NOMO-1 (cell line): ENCODE measurements around the gene TNFAIP2.

ENCODE experiments used
- DNase-seq, 2 experiments: peaks; one replicate each; lab custom pipeline; 2025; ENCODE audit not compliant: unreplicated experiment in 2 of 2; lab: John Stamatoyannopoulos, UW

Gene TNFAIP2

DNA sequence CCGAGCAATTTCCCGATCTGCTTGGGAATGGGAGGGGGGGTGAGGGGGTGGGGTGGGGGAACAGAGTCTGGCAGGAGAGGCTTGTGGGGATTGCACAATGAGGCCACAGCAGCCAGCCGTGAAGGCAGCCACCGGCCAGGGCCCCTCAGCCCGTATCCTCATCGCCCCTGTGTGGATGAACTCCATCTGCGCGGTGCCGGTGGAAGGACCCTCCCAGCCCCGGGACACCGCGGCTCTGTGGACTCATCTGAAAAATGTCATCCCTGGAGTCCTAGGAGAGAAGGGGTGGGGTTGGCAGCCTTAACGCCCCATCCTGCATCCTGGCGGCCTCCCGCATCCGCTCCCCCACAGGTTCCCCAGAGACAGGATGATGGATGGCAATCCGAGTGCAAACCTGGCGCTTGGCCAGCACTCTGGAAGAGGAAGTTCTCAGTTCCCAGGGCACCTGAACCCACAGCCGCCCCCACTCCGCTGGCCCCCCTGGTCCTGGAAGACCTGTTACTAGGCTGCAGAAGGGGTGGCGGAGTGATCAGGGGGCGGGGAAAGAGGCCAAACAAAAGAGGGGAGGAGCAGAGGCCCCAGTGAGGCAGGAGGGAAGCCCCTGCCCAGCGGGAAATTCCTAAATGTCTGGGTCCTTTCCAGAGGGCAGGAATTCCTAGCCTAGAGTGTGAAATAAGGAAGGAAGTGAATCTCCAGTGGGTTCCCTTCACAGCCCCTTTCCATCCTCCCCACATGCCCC lies 1.2 kb upstream of the TNFAIP2 start:
- peak; percentile 82 to 86 for DNase-seq

DNA sequence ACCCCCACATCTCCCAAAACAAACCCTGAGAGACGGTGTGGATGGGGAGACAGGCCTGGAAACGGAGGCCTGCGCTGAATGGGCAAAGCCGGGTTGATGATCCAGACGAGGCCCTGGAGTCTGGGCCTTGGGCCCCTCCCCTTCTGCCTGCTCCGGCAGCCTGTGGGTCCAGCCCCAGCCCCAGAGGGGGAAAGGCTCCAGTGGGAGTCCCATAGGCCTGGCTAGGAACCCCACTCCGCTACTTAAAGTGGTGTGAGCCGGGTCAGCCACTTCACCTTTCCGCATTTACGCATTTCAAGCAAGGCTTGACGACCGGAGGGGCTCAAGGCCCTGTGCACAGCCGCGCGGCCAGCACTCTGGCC lies 695 bp upstream of the TNFAIP2 start:
- DNase-seq, result peak; percentile 45 to 49

DNA sequence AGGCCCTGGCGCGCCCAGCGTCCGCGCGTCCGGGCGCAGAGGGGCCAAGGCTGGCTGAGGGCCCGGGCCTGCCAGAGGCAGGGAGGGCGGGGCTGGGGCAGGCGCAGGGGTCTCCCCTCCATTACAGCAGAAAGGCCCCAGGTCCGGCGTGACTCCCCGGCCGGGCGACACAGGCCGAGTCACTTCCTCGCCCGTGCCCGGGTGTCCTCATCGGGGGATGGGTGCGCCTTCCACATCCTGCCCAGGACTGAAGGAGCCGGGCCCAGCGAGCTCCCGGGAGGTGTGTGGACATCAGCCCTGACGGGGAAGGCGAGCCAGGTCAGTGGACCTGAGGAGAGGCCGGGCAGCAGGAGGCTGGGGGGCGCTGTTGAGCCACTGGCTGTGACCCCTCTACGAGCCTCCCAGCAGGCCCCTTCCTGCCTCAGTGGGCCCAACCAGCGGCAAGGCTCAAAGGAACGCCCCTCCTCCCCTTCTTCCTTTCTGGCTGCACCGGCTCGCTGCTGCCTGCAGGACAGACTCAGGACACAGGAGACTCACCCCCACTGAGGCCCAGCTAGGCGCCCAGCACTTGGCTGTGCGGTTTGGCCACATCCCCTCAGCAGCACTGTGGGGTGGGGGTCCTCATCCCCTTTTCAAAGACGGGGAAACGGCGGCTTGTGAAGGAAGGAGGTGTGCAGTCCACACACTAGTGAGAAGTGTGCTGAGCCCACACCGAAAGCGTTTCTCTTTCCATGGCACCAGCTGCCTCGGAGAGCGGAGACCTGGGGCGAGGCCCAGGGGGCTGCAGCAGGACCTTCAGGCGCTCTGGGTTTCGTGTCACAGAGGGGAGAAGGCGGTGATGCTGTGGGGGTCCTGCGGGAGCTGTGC lies 606 bp downstream of the TNFAIP2 start:
- DNase-seq, result no peak

DNA sequence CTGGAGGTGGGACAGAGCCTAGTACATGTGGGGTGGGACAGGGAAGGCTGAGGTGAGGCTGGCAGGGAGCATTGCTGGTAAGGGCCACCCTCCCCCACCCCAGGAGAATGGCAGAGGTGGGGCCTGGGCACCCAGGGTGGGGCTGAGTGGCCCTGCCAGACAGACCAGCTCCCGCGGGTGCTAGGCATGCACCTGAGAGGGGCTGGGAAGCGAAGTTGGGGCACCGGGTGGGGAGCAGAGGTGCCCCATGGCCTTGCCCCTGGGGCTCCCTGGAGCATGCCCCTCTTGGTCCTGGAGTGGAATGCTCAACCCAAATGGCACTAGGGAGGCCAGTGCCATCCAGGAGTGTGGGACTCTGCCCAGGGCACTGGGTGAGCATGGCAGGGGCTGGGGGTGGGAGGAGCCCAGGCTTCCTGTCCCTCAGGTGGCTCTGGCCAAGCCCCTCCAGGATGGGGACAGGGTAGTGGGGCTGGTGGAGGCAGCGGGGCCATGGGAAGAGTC lies 1.3 kb downstream of the TNFAIP2 start:
- no peak for DNase-seq

DNA sequence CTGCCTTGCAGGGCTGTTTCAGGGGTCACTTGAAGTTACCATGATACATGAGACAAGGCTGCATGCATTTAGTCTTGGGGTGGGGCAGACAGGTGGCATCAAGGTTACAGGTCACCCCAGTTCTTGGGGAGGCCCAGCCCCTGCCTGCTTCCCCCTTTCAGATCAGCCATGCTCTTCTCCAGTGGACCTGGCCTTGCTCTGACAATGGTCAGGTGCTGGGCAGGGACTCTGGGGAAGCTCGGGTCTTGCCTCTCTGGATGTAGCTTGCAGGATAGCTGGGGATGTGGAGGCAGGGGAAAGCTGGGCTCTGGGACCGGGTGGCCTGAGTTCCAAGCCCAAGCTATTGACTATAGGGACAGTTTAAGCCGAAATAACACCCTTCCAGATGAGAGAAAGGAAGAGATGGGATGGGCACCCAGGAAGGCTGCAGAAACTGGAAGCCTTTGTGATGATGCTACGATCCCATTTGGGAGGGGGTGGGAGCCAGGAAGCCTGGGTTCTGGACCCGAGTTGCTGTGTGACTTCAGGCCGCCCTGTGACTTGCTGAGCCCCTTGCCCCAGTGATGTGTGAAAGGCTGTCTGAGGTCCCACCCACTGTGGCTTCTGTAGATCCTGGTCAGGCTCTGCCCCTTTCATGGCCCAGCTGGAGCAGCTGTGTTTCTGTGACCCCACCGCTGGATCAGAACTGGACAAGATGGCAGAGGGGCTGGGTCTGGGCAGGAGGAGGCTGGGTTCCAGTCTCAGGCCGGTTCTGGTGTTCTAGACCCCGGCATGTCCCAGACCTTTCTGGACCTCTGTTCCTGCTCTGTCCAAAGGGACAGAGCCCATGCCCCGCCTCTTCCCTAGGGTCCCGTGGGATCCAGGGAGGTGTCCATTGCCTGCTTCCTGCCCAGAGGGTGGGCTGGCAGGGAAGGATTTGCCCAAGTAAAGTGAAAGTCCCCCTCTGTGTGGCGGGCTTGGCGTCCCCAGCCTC lies 2.1 kb downstream of the TNFAIP2 start:
- no peak for DNase-seq

- DNase-seq, result no peak
Measured at GRCh38 chr14:103126088-103126872, 3.0 kb downstream of the TNFAIP2 start.

- DNase-seq, result no peak
Measured at GRCh38 chr14:103126873-103127304, 3.6 kb downstream of the TNFAIP2 start.

- DNase-seq, result no peak
Measured at GRCh38 chr14:103127356-103127755, 4.1 kb downstream of the TNFAIP2 start.

GRCh38 chr14:103127861-103128598 lies 4.8 kb downstream of the TNFAIP2 start:
- DNase-seq, result no peak

DNA sequence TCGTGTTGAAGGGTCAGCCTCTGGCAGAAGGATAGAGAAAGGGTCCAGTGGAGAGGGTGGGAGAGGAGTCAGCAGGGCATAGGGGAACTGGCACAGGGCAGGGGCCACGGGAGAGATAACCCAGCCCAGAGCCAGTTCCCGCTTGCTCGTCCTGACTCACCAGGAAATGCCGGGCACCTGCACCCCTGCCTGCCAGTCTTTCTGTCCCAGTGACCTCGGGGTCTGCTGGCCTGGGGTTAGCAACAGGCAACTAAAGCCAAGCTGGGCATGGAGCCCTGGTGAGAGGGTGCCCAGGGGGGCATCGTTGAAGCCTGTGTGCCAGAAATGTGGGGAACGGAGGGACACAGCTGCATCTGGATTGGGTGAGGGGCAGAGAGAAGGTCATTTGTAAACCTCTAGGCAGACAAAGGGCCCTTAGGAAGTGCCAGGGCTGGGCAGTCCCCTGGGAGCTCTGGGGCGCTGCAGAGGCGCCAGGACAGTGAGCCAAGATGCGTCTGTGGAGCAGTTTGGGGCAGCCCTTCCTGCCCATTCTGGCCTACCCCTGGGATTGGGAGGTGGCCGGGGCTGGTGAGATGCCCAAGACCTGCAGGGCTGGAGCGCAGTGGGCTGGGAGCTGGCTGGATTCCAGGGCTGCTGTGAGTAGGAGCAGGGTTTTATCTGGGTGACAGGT lies 5.5 kb downstream of the TNFAIP2 start:
- DNase-seq, result no peak

GRCh38 chr14:103129301-103130016 lies 6.2 kb downstream of the TNFAIP2 start:
- no peak for DNase-seq

GRCh38 chr14:103130017-103130764 lies 6.9 kb downstream of the TNFAIP2 start:
- no peak for DNase-seq

DNA sequence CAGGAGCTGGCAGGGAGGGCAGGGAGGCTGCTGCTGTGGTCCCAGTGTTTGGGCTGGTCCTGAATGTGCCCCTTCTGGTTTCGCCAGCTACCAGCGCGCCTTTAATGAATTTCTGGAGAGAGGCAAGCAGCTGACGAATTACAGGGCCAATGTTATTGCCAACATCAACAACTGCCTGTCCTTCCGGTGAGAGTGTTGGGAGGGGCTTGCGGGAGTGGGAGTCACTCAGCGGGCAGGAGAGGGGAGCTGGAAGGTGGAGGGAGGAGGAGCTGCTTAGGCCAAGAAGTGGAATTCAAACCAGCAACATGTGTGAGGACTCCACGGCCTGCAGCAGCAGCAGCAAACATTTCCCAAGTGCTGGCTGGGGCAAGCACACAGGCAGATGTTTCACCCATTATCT lies 7.7 kb downstream of the TNFAIP2 start:
- no peak for DNase-seq

GRCh38 chr14:103131580-103131979 lies 8.3 kb downstream of the TNFAIP2 start:
- DNase-seq, result no peak

GRCh38 chr14:103132381-103133209 lies 9.3 kb downstream of the TNFAIP2 start:
- DNase-seq, result no peak
